ENCODE data around the gene IFI16.

The IFI16 gene

GRCh38 chr1:159056069-159056698 is 46.5 kb downstream of the IFI16 start:
- in situ Hi-C loops (cut with MboI; ENCODE audit: low sequenced_read_pairs): no loop called here

GRCh38 chr1:159058751-159059150 is 49.0 kb downstream of the IFI16 start:
- in situ Hi-C loops (cut with MboI; ENCODE audit: low sequenced_read_pairs): no loop called here

- in situ Hi-C loops (cut with MboI; ENCODE audit: low sequenced_read_pairs): no loop called here
Observed at GRCh38 chr1:159065106-159065505, 55.4 kb downstream of the IFI16 start.

- in situ Hi-C loops (cut with MboI; ENCODE audit: low sequenced_read_pairs): no loop called here
Observed at GRCh38 chr1:159066108-159066507, 56.4 kb downstream of the IFI16 start.

- in situ Hi-C loops (cut with MboI; ENCODE audit: low sequenced_read_pairs): no loop called here
Observed at GRCh38 chr1:159067699-159068621, 58.3 kb downstream of the IFI16 start.

- in situ Hi-C loops (cut with MboI; ENCODE audit: low sequenced_read_pairs): no loop called here
Observed at GRCh38 chr1:159068886-159069285, 59.2 kb downstream of the IFI16 start.

GRCh38 chr1:159071970-159072582 is 62.4 kb downstream of the IFI16 start:
- in situ Hi-C loops (cut with MboI; ENCODE audit: low sequenced_read_pairs): no loop called here

- in situ Hi-C loops (cut with MboI; ENCODE audit: low sequenced_read_pairs): no loop called here
Observed at GRCh38 chr1:159076438-159077119, 66.9 kb downstream of the IFI16 start, which contains the start of gene AIM2. AIM2 (minus strand) TSS chr1:159076766; CDS start chr1:159073499, 3,267 bp downstream.

GRCh38 chr1:159077120-159077961 is 67.6 kb downstream of the IFI16 start:
- in situ Hi-C loops (cut with MboI; ENCODE audit: low sequenced_read_pairs): no loop called here

GRCh38 chr1:159079525-159079924 is 69.8 kb downstream of the IFI16 start:
- in situ Hi-C loops (cut with MboI; ENCODE audit: low sequenced_read_pairs): no loop called here

GRCh38 chr1:159081626-159082025 is 71.9 kb downstream of the IFI16 start:
- in situ Hi-C loops (cut with MboI; ENCODE audit: low sequenced_read_pairs): no loop called here

- in situ Hi-C loops (cut with MboI; ENCODE audit: low sequenced_read_pairs): no loop called here
Observed at GRCh38 chr1:159083013-159083412, 73.3 kb downstream of the IFI16 start.

- in situ Hi-C loops (cut with MboI; ENCODE audit: low sequenced_read_pairs): no loop called here
Observed at GRCh38 chr1:159084152-159084551, 74.4 kb downstream of the IFI16 start.

GRCh38 chr1:159084867-159085266 is 75.2 kb downstream of the IFI16 start:
- in situ Hi-C loops (cut with MboI; ENCODE audit: low sequenced_read_pairs): no loop called here

GRCh38 chr1:159088050-159088449 is 78.3 kb downstream of the IFI16 start:
- in situ Hi-C loops (cut with MboI; ENCODE audit: low sequenced_read_pairs): no loop called here

- in situ Hi-C loops (cut with MboI; ENCODE audit: low sequenced_read_pairs): no loop called here
Observed at GRCh38 chr1:159088546-159089183, 79.0 kb downstream of the IFI16 start.

- in situ Hi-C loops (cut with MboI; ENCODE audit: low sequenced_read_pairs): no loop called here
Observed at GRCh38 chr1:159089184-159089791, 79.6 kb downstream of the IFI16 start.

GRCh38 chr1:159090286-159091179 is 80.8 kb downstream of the IFI16 start:
- in situ Hi-C loops (cut with MboI; ENCODE audit: low sequenced_read_pairs): no loop called here

All from HL-60/S4 (cell line).